Endometrial microvascular endothelial cells (primary cell): ENCODE measurements around the gene PTOV1. TPM values are rescaled to one million over a fixed set of nuclear protein-coding genes. Genes with fewer than 3 reads are reported as not detected.

Experiments used
- in situ Hi-C: cut with HindIII; loops from 2 replicates; pipeline ENCODE4 v1.10.0; 2017; ENCODE audit warnings: low sequenced_read_pairs, low pct_unique_long_range_greater_than_20kb; ENCODE audit errors: inconsistent ontology term
- total RNA-seq: library from RNA; depleted of rRNA; stranded (reverse); fragments of >200 nt; gene quantifications from one replicate; pipeline ENCODE4 v1.2.3, GENCODE V29; 2015; ENCODE audit errors: inconsistent ontology term

The PTOV1 gene
- total RNA-seq, 1 donor from 2014 or later, result 59.8 TPM

GRCh38 chr19:49855277-49855675 is 4.3 kb downstream of the PTOV1 start:
- in situ Hi-C loops, result no loop called here

GRCh38 chr19:49855676-49856573 is 5.0 kb downstream of the PTOV1 start:
- in situ Hi-C loops, result no loop called here

GRCh38 chr19:49856574-49857021 is 5.6 kb downstream of the PTOV1 start:
- in situ Hi-C loops, result no loop called here

- in situ Hi-C loops, result no loop called here
Measured at GRCh38 chr19:49857061-49857837, 6.3 kb downstream of the PTOV1 start.

GRCh38 chr19:49857838-49858087 is 6.8 kb downstream of the PTOV1 start:
- in situ Hi-C loops, result no loop called here

- in situ Hi-C loops, result no loop called here
Measured at GRCh38 chr19:49858088-49858985, 7.4 kb downstream of the PTOV1 start.

- in situ Hi-C loops, result no loop called here
Measured at GRCh38 chr19:49859682-49860335, 8.8 kb downstream of the PTOV1 start.

GRCh38 chr19:49860336-49861102 is 9.6 kb downstream of the PTOV1 start:
- in situ Hi-C loops, result no loop called here

GRCh38 chr19:49861107-49861506 is 10.1 kb downstream of the PTOV1 start:
- in situ Hi-C loops, result no loop called here

- in situ Hi-C loops, result no loop called here
Measured at GRCh38 chr19:49861541-49862378, 10.8 kb downstream of the PTOV1 start.

- in situ Hi-C loops, result no loop called here
Measured at GRCh38 chr19:49862391-49863253, 11.7 kb downstream of the PTOV1 start.

- in situ Hi-C loops, result no loop called here
Measured at GRCh38 chr19:49863254-49863934, 12.4 kb downstream of the PTOV1 start.

- in situ Hi-C loops, result no loop called here
Measured at GRCh38 chr19:49863935-49864320, 13.0 kb downstream of the PTOV1 start.

GRCh38 chr19:49864890-49865289 is 13.9 kb downstream of the PTOV1 start:
- in situ Hi-C loops, result no loop called here

GRCh38 chr19:49866933-49867782 is 16.2 kb downstream of the PTOV1 start, which contains the start of gene PNKP:
PNKP (minus strand) TSS chr19:49867576; CDS start chr19:49867204, 372 bp downstream.
- in situ Hi-C loops, result no loop called here
